ENCODE data around the gene KDM4B.

GRCh38 chr19:4979211-4979807, 10.4 kb downstream of the KDM4B start:
- TF ChIP-seq, protein P1, sequence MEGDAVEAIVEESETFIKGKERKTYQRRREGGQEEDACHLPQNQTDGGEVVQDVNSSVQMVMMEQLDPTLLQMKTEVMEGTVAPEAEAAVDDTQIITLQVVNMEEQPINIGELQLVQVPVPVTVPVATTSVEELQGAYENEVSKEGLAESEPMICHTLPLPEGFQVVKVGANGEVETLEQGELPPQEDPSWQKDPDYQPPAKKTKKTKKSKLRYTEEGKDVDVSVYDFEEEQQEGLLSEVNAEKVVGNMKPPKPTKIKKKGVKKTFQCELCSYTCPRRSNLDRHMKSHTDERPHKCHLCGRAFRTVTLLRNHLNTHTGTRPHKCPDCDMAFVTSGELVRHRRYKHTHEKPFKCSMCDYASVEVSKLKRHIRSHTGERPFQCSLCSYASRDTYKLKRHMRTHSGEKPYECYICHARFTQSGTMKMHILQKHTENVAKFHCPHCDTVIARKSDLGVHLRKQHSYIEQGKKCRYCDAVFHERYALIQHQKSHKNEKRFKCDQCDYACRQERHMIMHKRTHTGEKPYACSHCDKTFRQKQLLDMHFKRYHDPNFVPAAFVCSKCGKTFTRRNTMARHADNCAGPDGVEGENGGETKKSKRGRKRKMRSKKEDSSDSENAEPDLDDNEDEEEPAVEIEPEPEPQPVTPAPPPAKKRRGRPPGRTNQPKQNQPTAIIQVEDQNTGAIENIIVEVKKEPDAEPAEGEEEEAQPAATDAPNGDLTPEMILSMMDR (IDR thresholded peaks at IDR 0.05), result no peak
- TF ChIP-seq POLR2A (IDR thresholded peaks at IDR 0.05), result no peak
